Neural crest cell (in vitro differentiated cells): ENCODE results near the gene CLDN19. TPM values are rescaled to one million over a fixed set of nuclear protein-coding genes. Genes with fewer than 3 reads are reported as not detected.

Experiments
- DNase-seq: peaks from one replicate; pipeline ENCODE4 v3.0.0; 2021; ENCODE audit warnings: low read depth, mixed read lengths, low spot score
- H3K27ac Mint-ChIP-seq: one replicate; pipeline ENCODE4 v1.8.0; 2021; ENCODE audit warnings: mild to moderate bottlenecking, mixed read lengths; ENCODE audit not compliant: unreplicated experiment
- H3K27me3 Mint-ChIP-seq: 2 replicates; pipeline ENCODE4 v1.8.0; 2021; ENCODE audit warnings: low read depth, mild to moderate bottlenecking, mixed read lengths
- H3K36me3 Mint-ChIP-seq: 2 replicates; pipeline ENCODE4 v1.8.0; 2021; ENCODE audit warnings: low read depth, mild to moderate bottlenecking, mixed read lengths
- H3K4me1 Mint-ChIP-seq: 2 replicates; pipeline ENCODE4 v1.8.0; 2021; ENCODE audit warnings: mixed read lengths
- H3K4me3 Mint-ChIP-seq: one replicate; pipeline ENCODE4 v1.8.0; 2021; ENCODE audit warnings: mild to moderate bottlenecking, mixed read lengths
- H3K9me3 Mint-ChIP-seq: 2 replicates; pipeline ENCODE4 v1.8.0; 2021; ENCODE audit warnings: mixed read lengths
- total RNA-seq: library from RNA; stranded (reverse); gene quantifications from 2 replicates; pipeline ENCODE4 v1.2.1, GENCODE V29; 2021
- TF ChIP-seq, protein P1 (sequence below): fragments of 200-600 bp; sonication (generic); conservative IDR thresholded peaks from 2 replicates; pipeline ENCODE4 v1.5.0; 2021; ENCODE audit warnings: antibody characterized with exemption, mild to moderate bottlenecking

The CLDN19 gene
- total RNA-seq, 1 donor from 2014 or later: 0.19 TPM

DNA sequence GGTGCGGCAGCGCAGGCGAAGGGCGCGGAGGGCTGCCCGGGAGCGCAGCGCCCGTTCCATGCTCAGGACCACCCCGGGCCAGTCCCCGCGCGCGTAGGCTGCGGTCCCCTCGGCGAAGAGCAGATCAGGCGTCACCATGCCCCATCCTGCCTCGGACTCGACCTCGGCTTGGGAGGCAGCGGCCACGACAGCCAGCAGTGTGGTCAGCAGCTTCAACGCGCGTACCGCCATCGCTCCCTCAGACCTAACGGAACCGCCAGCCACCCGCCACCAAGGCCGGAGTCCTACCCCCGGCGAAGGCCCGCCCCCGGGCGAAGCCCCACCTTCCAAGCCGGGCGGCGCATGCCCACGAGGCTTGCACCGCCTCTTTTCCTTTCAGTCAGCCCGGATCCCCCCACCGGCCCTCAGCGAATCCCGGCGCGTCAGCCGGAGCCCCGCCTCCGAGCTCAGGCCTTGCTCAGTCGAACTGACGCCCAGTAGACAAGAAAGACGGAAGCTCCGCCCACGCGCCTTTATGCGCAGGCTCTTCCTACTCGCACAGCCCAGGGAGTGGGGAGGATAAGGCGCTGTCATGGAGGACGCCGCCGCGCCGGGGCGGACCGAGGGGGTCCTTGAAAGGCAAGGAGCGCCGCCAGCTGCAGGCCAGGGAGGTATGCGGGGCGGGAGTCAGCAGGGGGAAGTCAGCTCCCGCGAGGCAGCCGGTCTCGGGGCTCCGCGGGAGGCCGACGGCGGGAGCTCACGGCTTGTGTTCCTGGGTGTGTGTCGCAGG, 26.9 kb upstream of the CLDN19 start, which contains the start of the genes C1orf50 and P3H1:
Gene C1orf50 (plus strand): TSS at position 509 of the 769 bp plus-strand sequence. CDS start 63 bp downstream, at position 572.
Gene P3H1 (minus strand): TSS at position 288 of the 769 bp plus-strand sequence. CDS start 57 bp downstream, at position 231.
- TF ChIP-seq, protein P1, sequence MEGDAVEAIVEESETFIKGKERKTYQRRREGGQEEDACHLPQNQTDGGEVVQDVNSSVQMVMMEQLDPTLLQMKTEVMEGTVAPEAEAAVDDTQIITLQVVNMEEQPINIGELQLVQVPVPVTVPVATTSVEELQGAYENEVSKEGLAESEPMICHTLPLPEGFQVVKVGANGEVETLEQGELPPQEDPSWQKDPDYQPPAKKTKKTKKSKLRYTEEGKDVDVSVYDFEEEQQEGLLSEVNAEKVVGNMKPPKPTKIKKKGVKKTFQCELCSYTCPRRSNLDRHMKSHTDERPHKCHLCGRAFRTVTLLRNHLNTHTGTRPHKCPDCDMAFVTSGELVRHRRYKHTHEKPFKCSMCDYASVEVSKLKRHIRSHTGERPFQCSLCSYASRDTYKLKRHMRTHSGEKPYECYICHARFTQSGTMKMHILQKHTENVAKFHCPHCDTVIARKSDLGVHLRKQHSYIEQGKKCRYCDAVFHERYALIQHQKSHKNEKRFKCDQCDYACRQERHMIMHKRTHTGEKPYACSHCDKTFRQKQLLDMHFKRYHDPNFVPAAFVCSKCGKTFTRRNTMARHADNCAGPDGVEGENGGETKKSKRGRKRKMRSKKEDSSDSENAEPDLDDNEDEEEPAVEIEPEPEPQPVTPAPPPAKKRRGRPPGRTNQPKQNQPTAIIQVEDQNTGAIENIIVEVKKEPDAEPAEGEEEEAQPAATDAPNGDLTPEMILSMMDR: no peak
- H3K36me3 Mint-ChIP-seq: peaks cover 3% of the 10 kb centered on the region
- peak; percentile 99 for DNase-seq
- H3K27me3 Mint-ChIP-seq: no peaks in the 10 kb centered on the region
- peak within 1 kb of the TSS; percentile 96 for H3K27ac Mint-ChIP-seq
- peak within 1 kb of the TSS; percentile 100 for H3K4me3 Mint-ChIP-seq
- peaks cover 28% of the 10 kb centered on the region for H3K4me1 Mint-ChIP-seq
- no peaks in the 10 kb centered on the region for H3K9me3 Mint-ChIP-seq

GRCh38 chr1:42765832-42766740, 26.1 kb upstream of the CLDN19 start:
- no peak overlapping the region for H3K27ac Mint-ChIP-seq
- no peaks in the 10 kb centered on the region for H3K27me3 Mint-ChIP-seq
- peaks cover 27% of the 10 kb centered on the region for H3K4me1 Mint-ChIP-seq
- peak; percentile 37 for DNase-seq
- no peaks in the 10 kb centered on the region for H3K9me3 Mint-ChIP-seq
- H3K36me3 Mint-ChIP-seq: peaks cover 3% of the 10 kb centered on the region
- TF ChIP-seq, protein P1: peak; percentile 64
- H3K4me3 Mint-ChIP-seq: no peak overlapping the region

GRCh38 chr1:42765269-42765668, 25.2 kb upstream of the CLDN19 start:
- Mint-ChIP-seq H3K4me1 (peaks cover 22% of the 10 kb centered on the region), H3K36me3 (no peaks in the 10 kb centered on the region), H3K4me3 (no peak overlapping the region), H3K9me3 (no peaks in the 10 kb centered on the region), H3K27ac (no peak overlapping the region), H3K27me3 (no peaks in the 10 kb centered on the region)
- TF ChIP-seq, protein P1: no peak
- no peak for DNase-seq

- TF ChIP-seq, protein P1: no peak
- Mint-ChIP-seq H3K36me3 (peaks cover 4% of the 10 kb centered on the region), H3K4me1 (peaks cover 4% of the 10 kb centered on the region), H3K27ac (peak overlapping the region; percentile 83), H3K27me3 (no peaks in the 10 kb centered on the region), H3K9me3 (no peaks in the 10 kb centered on the region), H3K4me3 (peak overlapping the region; percentile 15)
- no peak for DNase-seq
These were observed 22.2 kb upstream of the CLDN19 start for GRCh38 chr1:42762269-42762668.

- Mint-ChIP-seq H3K9me3 (no peaks in the 10 kb centered on the region), H3K36me3 (peaks cover 6% of the 10 kb centered on the region), H3K27me3 (no peaks in the 10 kb centered on the region), H3K27ac (no peak overlapping the region), H3K4me3 (no peak overlapping the region), H3K4me1 (peaks cover 8% of the 10 kb centered on the region)
- TF ChIP-seq, protein P1: no peak
- DNase-seq: no peak
These were observed 21.5 kb upstream of the CLDN19 start for GRCh38 chr1:42761567-42761966.
